Cardiac muscle cell (in vitro differentiated cells and primary cell): ENCODE results near the gene LYPD1. TPM values are rescaled to one million over a fixed set of nuclear protein-coding genes. Genes with fewer than 3 reads are reported as not detected.

Experiments used
- DNase-seq, 2 donors: peaks; one replicate each; pipeline versions ENCODE4 v3.0.0 to v3.0.0-alpha.2; 2010 to 2017; ENCODE audit warnings: low read depth in 1 of 2, low spot score in 1 of 2
- H3K27ac ChIP-seq: fragments of 200-600 bp; sonication (generic); 2 replicates; pipeline ENCODE4 v1.5.1; 2016
- H3K27me3 ChIP-seq: fragments of 200-600 bp; sonication (generic); 2 replicates; pipeline ENCODE4 v1.6.0; 2016; ENCODE audit warnings: control low read depth
- H3K36me3 ChIP-seq: fragments of 200-600 bp; sonication (generic); 2 replicates; pipeline ENCODE4 v1.5.1; 2016; ENCODE audit warnings: control low read depth
- H3K4me1 ChIP-seq: fragments of 200-600 bp; sonication (generic); 2 replicates; pipeline ENCODE4 v1.8.1; 2017; ENCODE audit warnings: low read depth, mild to moderate bottlenecking, mixed run types
- H3K4me3 ChIP-seq: fragments of 200-600 bp; sonication (generic); 2 replicates; pipeline ENCODE4 v1.5.1; 2016; ENCODE audit warnings: mild to moderate bottlenecking
- H3K9me3 ChIP-seq: fragments of 200-600 bp; sonication (generic); 2 replicates; pipeline ENCODE4 v1.5.1; 2017; ENCODE audit warnings: low read depth, mild to moderate bottlenecking, control low read depth
- CTCF ChIP-seq: IDR thresholded peaks from 2 replicates; pipeline ENCODE4 v1.5.1; 2012; ENCODE audit warnings: low read depth, mild to moderate bottlenecking, low read length
- polyA plus RNA-seq: library from polyadenylated mRNA; unstranded; fragments of >200 nt; fragmentation: Nextera tagmentation; extraction: Ambion mirVana; gene quantifications from 2 replicates; pipeline ENCODE4 v1.2.1, GENCODE V29; 2016
- total RNA-seq: library from RNA; depleted of rRNA; stranded (reverse); fragments of >200 nt; gene quantifications from 2 replicates; pipeline ENCODE4 v1.2.3, GENCODE V29; 2016

The LYPD1 gene
- total and polyA plus RNA-seq, 2 experiments from 2014 or later: 2.4 to 2.7 TPM

GRCh38 chr2:132606649-132607048 lies 63.4 kb downstream of the LYPD1 start:
- no peaks in the 10 kb centered on the region for H3K27me3 ChIP-seq
- H3K4me1 ChIP-seq: peaks cover 27% of the 10 kb centered on the region
- H3K36me3 ChIP-seq: no peaks in the 10 kb centered on the region
- no peak for DNase-seq
- H3K9me3 ChIP-seq: no peaks in the 10 kb centered on the region
- TF ChIP-seq CTCF: no peak
- H3K27ac ChIP-seq: no peak overlapping the region
- H3K4me3 ChIP-seq: no peak overlapping the region

DNA sequence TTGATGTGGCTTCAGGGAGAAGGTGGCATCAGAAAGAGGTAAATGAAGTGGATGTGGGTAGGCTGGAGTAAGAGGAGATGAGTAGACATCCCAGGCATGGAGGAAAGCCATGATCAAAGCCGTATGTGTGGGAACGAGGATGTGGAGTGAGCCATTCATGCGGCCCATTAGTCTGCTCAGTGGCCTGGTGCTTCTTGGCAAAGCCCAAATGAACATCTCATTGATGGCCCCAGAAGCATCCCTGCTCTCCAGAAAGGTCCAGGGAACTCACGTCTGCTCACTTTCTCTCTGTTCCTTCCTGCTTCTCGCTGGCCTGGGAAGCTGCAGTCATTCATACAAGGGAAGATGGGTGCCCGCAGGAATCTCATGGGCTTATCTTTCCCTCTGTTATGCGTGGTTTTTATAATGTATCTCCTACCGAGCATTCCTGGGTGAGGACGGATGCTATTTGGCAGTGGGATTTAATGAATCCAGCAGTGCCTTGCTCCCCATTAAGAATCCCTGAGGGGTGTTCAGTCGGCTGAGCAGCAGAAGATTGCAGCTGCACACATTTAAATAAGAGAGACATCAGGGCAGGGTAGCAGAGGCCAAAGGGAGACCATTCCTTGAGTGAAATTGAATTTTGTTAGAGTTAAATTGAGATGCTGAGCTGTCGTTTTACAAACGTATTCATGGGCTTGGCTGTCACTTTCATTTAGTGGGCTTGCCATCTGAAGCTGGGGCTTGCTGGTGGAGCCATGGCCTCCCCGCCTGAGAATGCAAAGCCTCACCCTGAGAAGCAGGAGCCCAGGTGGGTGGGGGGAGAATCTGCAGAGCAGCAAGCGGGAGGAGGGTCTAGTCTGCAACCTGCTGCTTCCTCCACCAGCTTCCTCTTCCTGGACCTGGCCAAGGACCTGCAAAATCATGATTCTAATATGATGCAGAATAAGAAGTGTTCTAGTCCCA lies 64.5 kb downstream of the LYPD1 start:
- H3K4me3 ChIP-seq: no peak overlapping the region
- no peak for DNase-seq
- H3K27ac ChIP-seq: no peak overlapping the region
- no peaks in the 10 kb centered on the region for H3K36me3 ChIP-seq
- TF ChIP-seq CTCF: no peak
- no peaks in the 10 kb centered on the region for H3K9me3 ChIP-seq
- no peaks in the 10 kb centered on the region for H3K27me3 ChIP-seq
- peaks cover 27% of the 10 kb centered on the region for H3K4me1 ChIP-seq

DNA sequence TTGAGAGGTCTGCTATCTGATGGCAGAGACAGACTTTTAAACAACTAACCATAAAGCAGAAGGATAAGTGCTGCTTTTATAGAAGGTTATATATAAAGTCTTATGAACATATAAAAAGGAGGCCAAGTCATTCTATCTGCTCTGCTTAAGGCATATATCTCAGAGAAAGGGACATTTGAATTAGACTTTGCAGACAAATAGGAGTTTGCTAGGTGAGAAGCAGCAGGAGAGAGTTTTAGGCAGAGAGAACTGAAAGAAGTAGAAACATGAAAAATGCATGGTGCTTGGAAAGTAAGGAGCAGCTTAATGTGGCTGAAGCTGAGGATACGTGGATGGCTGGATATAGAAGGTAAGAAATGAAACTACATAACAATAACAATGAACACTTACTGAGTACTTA lies 65.4 kb downstream of the LYPD1 start:
- H3K4me3 ChIP-seq: no peak overlapping the region
- no peak for TF ChIP-seq CTCF
- peaks cover 27% of the 10 kb centered on the region for H3K4me1 ChIP-seq
- no peaks in the 10 kb centered on the region for H3K27me3 ChIP-seq
- no peaks in the 10 kb centered on the region for H3K9me3 ChIP-seq
- no peak for DNase-seq
- no peak overlapping the region for H3K27ac ChIP-seq
- no peaks in the 10 kb centered on the region for H3K36me3 ChIP-seq

- H3K4me1 ChIP-seq: peaks cover 8% of the 10 kb centered on the region
- no peaks in the 10 kb centered on the region for H3K36me3 ChIP-seq
- no peak for TF ChIP-seq CTCF
- H3K27ac ChIP-seq: no peak overlapping the region
- no peak for DNase-seq
- no peaks in the 10 kb centered on the region for H3K9me3 ChIP-seq
- H3K4me3 ChIP-seq: no peak overlapping the region
- no peaks in the 10 kb centered on the region for H3K27me3 ChIP-seq
Observed at GRCh38 chr2:132599556-132599955, 70.4 kb downstream of the LYPD1 start.

GRCh38 chr2:132598536-132598935 lies 71.5 kb downstream of the LYPD1 start:
- TF ChIP-seq CTCF: no peak
- Histone ChIP-seq H3K27me3 (no peaks in the 10 kb centered on the region), H3K4me1 (no peaks in the 10 kb centered on the region), H3K27ac (no peak overlapping the region), H3K36me3 (no peaks in the 10 kb centered on the region), H3K9me3 (no peaks in the 10 kb centered on the region), H3K4me3 (no peak overlapping the region)
- no peak for DNase-seq
